Measurements from ENCODE around the gene TROAP.
A peak's percentile ranks its signal among the peaks of the same experiment; 100 is the strongest.
"Not testable (repeated sequence)": the region's sequence is repeated elsewhere in the genome, so short reads cannot be mapped to it uniquely, and the experiment has no call there.

TROAP gene

DNA sequence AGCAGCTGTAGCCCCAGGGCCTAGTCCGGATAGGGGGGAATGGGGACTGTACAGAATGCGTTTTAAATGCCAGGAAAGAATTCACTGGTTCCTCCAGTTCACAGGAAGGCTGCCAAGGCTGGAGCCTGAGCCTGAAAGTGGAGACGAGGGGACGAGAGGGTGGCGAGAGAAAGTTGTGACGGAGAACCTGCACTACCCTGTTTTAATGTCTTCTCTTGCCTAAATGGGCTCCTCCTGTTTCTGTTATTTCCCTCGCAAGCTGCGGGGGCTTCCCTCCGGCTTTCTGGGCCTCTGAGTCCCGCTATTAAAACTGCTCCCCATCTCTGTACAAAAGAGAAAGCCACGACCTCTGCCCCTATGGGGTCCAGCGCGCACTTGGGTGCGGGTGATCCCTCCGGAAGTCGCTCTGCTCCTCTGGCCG, 9.4 kb downstream of the TROAP start:
- Histone ChIP-seq H3K4me3 (ENCODE audit: low read length) (no peak overlapping the region), H3K9me3 (ENCODE audit: control insufficient read depth, low read length) (no peaks in the 10 kb centered on the region), H3K9ac (ENCODE audit: low read length) (no peak overlapping the region), H3K4me1 (ENCODE audit: control insufficient read depth, insufficient read depth, low read length) (peaks cover 6% of the 10 kb centered on the region), H3K27me3 (replicated peaks; ENCODE audit: control insufficient read depth, insufficient read depth, low read length) (peaks cover 39% of the 10 kb centered on the region), H3K36me3 (ENCODE audit: control insufficient read depth, insufficient read depth, low read length, severe bottlenecking) (no peaks in the 10 kb centered on the region)
- DNase-seq (ENCODE audit: low read depth) = no peak

- peaks cover 44% of the 10 kb centered on the region for H3K27me3 ChIP-seq (replicated peaks; ENCODE audit: control insufficient read depth, insufficient read depth, low read length)
- no peaks in the 10 kb centered on the region for H3K9me3 ChIP-seq (ENCODE audit: control insufficient read depth, low read length)
- peaks cover 6% of the 10 kb centered on the region for H3K4me1 ChIP-seq (ENCODE audit: control insufficient read depth, insufficient read depth, low read length)
- H3K9ac ChIP-seq (ENCODE audit: low read length) = no peak overlapping the region
- no peak overlapping the region for H3K4me3 ChIP-seq (ENCODE audit: low read length)
- no peak for DNase-seq (ENCODE audit: low read depth)
- H3K36me3 ChIP-seq (ENCODE audit: control insufficient read depth, insufficient read depth, low read length, severe bottlenecking) = no peaks in the 10 kb centered on the region
These were observed 9.9 kb downstream of the TROAP start for GRCh38 chr12:49332891-49333371.

DNA sequence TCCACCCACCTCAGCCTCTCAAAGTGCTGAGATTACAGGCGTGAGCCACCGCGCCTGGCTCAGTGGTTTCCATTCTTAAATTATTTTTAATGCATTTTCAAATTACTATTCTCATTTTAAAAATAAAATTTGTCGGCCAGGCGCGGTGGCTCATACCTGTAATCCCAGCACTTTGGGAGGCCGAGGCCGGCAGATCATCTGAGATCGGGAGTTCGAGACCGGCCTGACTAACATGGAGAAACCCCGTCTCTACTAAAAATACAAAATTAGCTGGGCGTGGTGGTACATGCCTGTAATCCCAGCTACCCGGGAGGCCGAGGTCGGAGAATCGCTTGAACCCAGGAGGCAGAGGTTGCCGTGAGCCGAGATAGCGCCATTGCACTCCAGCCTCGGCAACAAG, 10.7 kb downstream of the TROAP start:
- not testable (repeated sequence) for DNase-seq (ENCODE audit: low read depth); H3K36me3 ChIP-seq (ENCODE audit: control insufficient read depth, insufficient read depth, low read length, severe bottlenecking); H3K4me3 ChIP-seq (ENCODE audit: low read length); H3K9me3 ChIP-seq (ENCODE audit: control insufficient read depth, low read length); H3K9ac ChIP-seq (ENCODE audit: low read length); H3K4me1 ChIP-seq (ENCODE audit: control insufficient read depth, insufficient read depth, low read length)
- peaks cover 53% of the 10 kb centered on the region for H3K27me3 ChIP-seq (replicated peaks; ENCODE audit: control insufficient read depth, insufficient read depth, low read length)

- Histone ChIP-seq H3K27me3 (replicated peaks; ENCODE audit: control insufficient read depth, insufficient read depth, low read length) (peaks cover 54% of the 10 kb centered on the region), H3K4me3 (ENCODE audit: low read length) (no peak overlapping the region), H3K9ac (ENCODE audit: low read length) (no peak overlapping the region), H3K9me3 (ENCODE audit: control insufficient read depth, low read length) (no peaks in the 10 kb centered on the region), H3K4me1 (ENCODE audit: control insufficient read depth, insufficient read depth, low read length) (peaks cover 6% of the 10 kb centered on the region), H3K36me3 (ENCODE audit: control insufficient read depth, insufficient read depth, low read length, severe bottlenecking) (no peaks in the 10 kb centered on the region)
- no peak for DNase-seq (ENCODE audit: low read depth)
These were observed 11.2 kb downstream of the TROAP start for GRCh38 chr12:49334226-49334625.

GRCh38 chr12:49334681-49335080, 11.6 kb downstream of the TROAP start:
- no peaks in the 10 kb centered on the region for H3K36me3 ChIP-seq (ENCODE audit: control insufficient read depth, insufficient read depth, low read length, severe bottlenecking)
- no peak for DNase-seq (ENCODE audit: low read depth)
- H3K9ac ChIP-seq (ENCODE audit: low read length) = no peak overlapping the region
- no peaks in the 10 kb centered on the region for H3K9me3 ChIP-seq (ENCODE audit: control insufficient read depth, low read length)
- peaks cover 6% of the 10 kb centered on the region for H3K4me1 ChIP-seq (ENCODE audit: control insufficient read depth, insufficient read depth, low read length)
- H3K4me3 ChIP-seq (ENCODE audit: low read length) = no peak overlapping the region
- peaks cover 54% of the 10 kb centered on the region for H3K27me3 ChIP-seq (replicated peaks; ENCODE audit: control insufficient read depth, insufficient read depth, low read length)

DNA sequence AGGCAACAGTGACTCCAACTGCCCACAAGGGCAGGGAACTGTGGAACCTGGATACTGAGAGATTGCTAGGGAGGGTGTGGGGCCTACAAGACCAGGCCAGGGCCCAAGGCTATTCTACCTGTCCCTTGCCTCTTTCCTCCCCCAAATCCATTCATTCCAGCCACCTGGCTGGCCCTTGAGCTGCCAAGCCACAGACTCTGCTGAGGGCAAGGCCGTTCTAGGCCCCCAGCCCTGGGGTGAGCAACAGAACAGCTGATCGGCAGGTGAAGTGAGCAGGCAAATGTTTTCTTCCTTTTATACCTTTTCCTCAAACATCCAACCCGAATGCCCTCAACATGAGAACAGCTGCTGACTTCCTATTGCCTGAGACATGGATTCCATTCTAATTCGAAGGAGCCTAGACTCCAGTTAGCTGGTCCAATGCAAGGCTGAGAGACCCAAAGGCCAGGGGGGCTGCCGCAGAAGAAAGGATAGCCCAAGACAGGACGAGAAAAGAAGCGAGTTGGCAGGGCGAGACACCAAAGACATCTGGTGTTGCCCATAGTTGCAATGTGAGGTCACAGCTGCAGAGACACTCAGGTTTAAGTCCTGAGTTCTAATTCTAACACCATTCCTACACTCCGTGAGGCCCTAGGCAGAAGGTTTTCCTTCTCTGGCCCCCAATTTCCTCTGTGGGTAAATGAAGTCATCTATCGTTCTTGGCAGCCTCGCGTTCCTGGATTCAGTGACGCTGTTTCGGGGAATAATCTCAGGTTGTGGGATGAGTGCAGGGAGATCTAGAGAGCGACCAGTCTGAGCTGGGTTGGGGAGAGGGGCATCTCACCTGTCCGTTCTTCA, 12.3 kb downstream of the TROAP start:
- Histone ChIP-seq H3K9me3 (ENCODE audit: control insufficient read depth, low read length) (no peaks in the 10 kb centered on the region), H3K27me3 (replicated peaks; ENCODE audit: control insufficient read depth, insufficient read depth, low read length) (peaks cover 58% of the 10 kb centered on the region), H3K36me3 (ENCODE audit: control insufficient read depth, insufficient read depth, low read length, severe bottlenecking) (no peaks in the 10 kb centered on the region), H3K4me1 (ENCODE audit: control insufficient read depth, insufficient read depth, low read length) (peaks cover 6% of the 10 kb centered on the region), H3K9ac (ENCODE audit: low read length) (no peak overlapping the region), H3K4me3 (ENCODE audit: low read length) (no peak overlapping the region)
- DNase-seq (ENCODE audit: low read depth) = no peak

- Histone ChIP-seq H3K9me3 (ENCODE audit: control insufficient read depth, low read length) (no peaks in the 10 kb centered on the region), H3K4me3 (ENCODE audit: low read length) (no peak overlapping the region), H3K9ac (ENCODE audit: low read length) (no peak overlapping the region), H3K36me3 (ENCODE audit: control insufficient read depth, insufficient read depth, low read length, severe bottlenecking) (no peaks in the 10 kb centered on the region), H3K4me1 (ENCODE audit: control insufficient read depth, insufficient read depth, low read length) (peaks cover 4% of the 10 kb centered on the region), H3K27me3 (replicated peaks; ENCODE audit: control insufficient read depth, insufficient read depth, low read length) (peaks cover 66% of the 10 kb centered on the region)
- DNase-seq (ENCODE audit: low read depth) = no peak
These were observed 13.0 kb downstream of the TROAP start for GRCh38 chr12:49335955-49336644.

- no peak within 1 kb of the TSS for H3K9ac ChIP-seq (ENCODE audit: low read length)
- no peaks in the 10 kb centered on the region for H3K4me1 ChIP-seq (ENCODE audit: control insufficient read depth, insufficient read depth, low read length)
- peak; percentile 94 for DNase-seq (ENCODE audit: low read depth)
- peaks cover 72% of the 10 kb centered on the region for H3K27me3 ChIP-seq (replicated peaks; ENCODE audit: control insufficient read depth, insufficient read depth, low read length)
- peak within 1 kb of the TSS; percentile 63 for H3K4me3 ChIP-seq (ENCODE audit: low read length)
- no peaks in the 10 kb centered on the region for H3K36me3 ChIP-seq (ENCODE audit: control insufficient read depth, insufficient read depth, low read length, severe bottlenecking)
- no peaks in the 10 kb centered on the region for H3K9me3 ChIP-seq (ENCODE audit: control insufficient read depth, low read length)
These were observed 13.9 kb downstream of the TROAP start, which contains the start of gene C1QL4 for GRCh38 chr12:49336645-49337584. C1QL4 (minus strand) TSS chr12:49337188; CDS start chr12:49336477, 711 bp downstream.

- no peak overlapping the region for H3K9ac ChIP-seq (ENCODE audit: low read length)
- H3K9me3 ChIP-seq (ENCODE audit: control insufficient read depth, low read length) = no peaks in the 10 kb centered on the region
- H3K36me3 ChIP-seq (ENCODE audit: control insufficient read depth, insufficient read depth, low read length, severe bottlenecking) = no peaks in the 10 kb centered on the region
- H3K4me3 ChIP-seq (ENCODE audit: low read length) = no peak overlapping the region
- H3K27me3 ChIP-seq (replicated peaks; ENCODE audit: control insufficient read depth, insufficient read depth, low read length) = peaks cover 85% of the 10 kb centered on the region
- peaks cover 4% of the 10 kb centered on the region for H3K4me1 ChIP-seq (ENCODE audit: control insufficient read depth, insufficient read depth, low read length)
- no peak for DNase-seq (ENCODE audit: low read depth)
These were observed 15.9 kb downstream of the TROAP start for GRCh38 chr12:49338830-49339463.

- no peaks in the 10 kb centered on the region for H3K9me3 ChIP-seq (ENCODE audit: control insufficient read depth, low read length)
- H3K36me3 ChIP-seq (ENCODE audit: control insufficient read depth, insufficient read depth, low read length, severe bottlenecking) = no peaks in the 10 kb centered on the region
- no peak for DNase-seq (ENCODE audit: low read depth)
- H3K9ac ChIP-seq (ENCODE audit: low read length) = no peak overlapping the region
- H3K4me1 ChIP-seq (ENCODE audit: control insufficient read depth, insufficient read depth, low read length) = peaks cover 4% of the 10 kb centered on the region
- no peak overlapping the region for H3K4me3 ChIP-seq (ENCODE audit: low read length)
- peaks cover 85% of the 10 kb centered on the region for H3K27me3 ChIP-seq (replicated peaks; ENCODE audit: control insufficient read depth, insufficient read depth, low read length)
These were observed 16.4 kb downstream of the TROAP start for GRCh38 chr12:49339464-49339861.

All from adipocyte (in vitro differentiated cells).